ENCODE data around the gene MUC13. TPM values are rescaled to one million over a fixed set of nuclear protein-coding genes. Genes with fewer than 3 reads are reported as not detected.

MUC13 gene
- total RNA-seq, 2 donors from 2014 or later = 0.49 TPM; not detected in 1

GRCh38 chr3:124967964-124968363 is 33.4 kb upstream of the MUC13 start:
- H3K36me3 ChIP-seq = peaks cover 23% of the 10 kb centered on the region
- no peak for DNase-seq (ENCODE audit: low spot score)
- no peak for ATAC-seq (ENCODE audit: insufficient number of reproducible peaks, low FRiP score, low read depth)

GRCh38 chr3:124966521-124967445 is 32.2 kb upstream of the MUC13 start:
- H3K36me3 ChIP-seq = peaks cover 14% of the 10 kb centered on the region
- no peaks in the 10 kb centered on the region for H3K9me3 ChIP-seq
- peak; percentile 38 for ATAC-seq (ENCODE audit: insufficient number of reproducible peaks, low FRiP score, low read depth)
- DNase-seq (ENCODE audit: low spot score) = no peak
- H3K4me3 ChIP-seq = no peak overlapping the region
- no peak for TF ChIP-seq CTCF (IDR thresholded peaks at IDR 0.05)
- no peak overlapping the region for H3K27ac ChIP-seq
- H3K27me3 ChIP-seq (replicated peaks; ENCODE audit: insufficient read depth) = no peaks in the 10 kb centered on the region
- H3K4me1 ChIP-seq (ENCODE audit: control insufficient read depth in 1 of 2, low read depth in 2 of 2) = peaks cover 0 to 3% of the 10 kb centered on the region in 2 donors

More at GRCh38 chr3:124967964-124968363, 33.4 kb upstream of the MUC13 start:
- H3K27me3 ChIP-seq (replicated peaks; ENCODE audit: insufficient read depth) = no peaks in the 10 kb centered on the region
- H3K27ac ChIP-seq = no peak overlapping the region
- H3K4me3 ChIP-seq = no peak overlapping the region
- no peak for TF ChIP-seq CTCF (IDR thresholded peaks at IDR 0.05)
- no peaks in the 10 kb centered on the region for H3K9me3 ChIP-seq
- H3K4me1 ChIP-seq (ENCODE audit: control insufficient read depth in 1 of 2, low read depth in 2 of 2) = peaks cover 0 to 3% of the 10 kb centered on the region in 2 donors

GRCh38 chr3:124965413-124965812 is 30.9 kb upstream of the MUC13 start:
- ATAC-seq (ENCODE audit: insufficient number of reproducible peaks, low FRiP score, low read depth) = no peak
- TF ChIP-seq CTCF (IDR thresholded peaks at IDR 0.05) = no peak
- DNase-seq (ENCODE audit: low spot score) = no peak
- peaks cover 9% of the 10 kb centered on the region for H3K36me3 ChIP-seq
- H3K27me3 ChIP-seq (replicated peaks; ENCODE audit: insufficient read depth) = no peaks in the 10 kb centered on the region
- H3K9me3 ChIP-seq = no peaks in the 10 kb centered on the region
- H3K4me3 ChIP-seq = no peak overlapping the region
- H3K27ac ChIP-seq = no peak overlapping the region
- H3K4me1 ChIP-seq (ENCODE audit: control insufficient read depth in 1 of 2, low read depth in 2 of 2) = peaks cover 0 to 3% of the 10 kb centered on the region in 2 donors

GRCh38 chr3:124964387-124964786 is 29.8 kb upstream of the MUC13 start:
- Histone ChIP-seq H3K36me3 (no peaks in the 10 kb centered on the region), H3K4me3 (no peak overlapping the region), H3K27ac (no peak overlapping the region), H3K9me3 (no peaks in the 10 kb centered on the region), H3K4me1 (ENCODE audit: control insufficient read depth in 1 of 2, low read depth in 2 of 2) (peaks cover 0 to 3% of the 10 kb centered on the region in 2 donors), H3K27me3 (replicated peaks; ENCODE audit: insufficient read depth) (no peaks in the 10 kb centered on the region)
- TF ChIP-seq CTCF (IDR thresholded peaks at IDR 0.05) = no peak
- ATAC-seq (ENCODE audit: insufficient number of reproducible peaks, low FRiP score, low read depth) = no peak
- DNase-seq (ENCODE audit: low spot score) = no peak

GRCh38 chr3:124963755-124964154 is 29.2 kb upstream of the MUC13 start:
- H3K4me1 ChIP-seq (ENCODE audit: control insufficient read depth in 1 of 2, low read depth in 2 of 2) = peaks cover 0 to 3% of the 10 kb centered on the region in 2 donors
- no peak overlapping the region for H3K4me3 ChIP-seq
- no peak for TF ChIP-seq CTCF (IDR thresholded peaks at IDR 0.05)
- ATAC-seq (ENCODE audit: insufficient number of reproducible peaks, low FRiP score, low read depth) = no peak
- DNase-seq (ENCODE audit: low spot score) = no peak
- H3K36me3 ChIP-seq = no peaks in the 10 kb centered on the region
- H3K9me3 ChIP-seq = no peaks in the 10 kb centered on the region
- H3K27ac ChIP-seq = no peak overlapping the region
- no peaks in the 10 kb centered on the region for H3K27me3 ChIP-seq (replicated peaks; ENCODE audit: insufficient read depth)
